CD4-positive, alpha-beta T cell treated with Interleukin-4 for 4 hours (primary cell): ENCODE measurements around the gene SPOCK2.

Experiments
- DNase-seq: peaks from one replicate; pipeline ENCODE4 v3.0.0-alpha.2; 2020

Gene SPOCK2

GRCh38 chr10:72069751-72070526 is 18.4 kb downstream of the SPOCK2 start:
- DNase-seq: no peak

- DNase-seq: no peak
Observed at GRCh38 chr10:72068901-72069446, 19.4 kb downstream of the SPOCK2 start.

GRCh38 chr10:72068126-72068765 is 20.1 kb downstream of the SPOCK2 start:
- DNase-seq: no peak

- DNase-seq: no peak
Observed at GRCh38 chr10:72067463-72068125, 20.8 kb downstream of the SPOCK2 start.

GRCh38 chr10:72066318-72067284 is 21.8 kb downstream of the SPOCK2 start:
- no peak for DNase-seq

GRCh38 chr10:72065439-72066025 is 22.8 kb downstream of the SPOCK2 start:
- DNase-seq: no peak

GRCh38 chr10:72063703-72064391 is 24.5 kb downstream of the SPOCK2 start:
- no peak for DNase-seq

- DNase-seq: no peak
Observed at GRCh38 chr10:72062832-72063702, 25.3 kb downstream of the SPOCK2 start.

- DNase-seq: no peak
Observed at GRCh38 chr10:72062382-72062781, 26.0 kb downstream of the SPOCK2 start.

GRCh38 chr10:72061930-72062329 is 26.4 kb downstream of the SPOCK2 start:
- no peak for DNase-seq

GRCh38 chr10:72061491-72061890 is 26.9 kb downstream of the SPOCK2 start:
- DNase-seq: no peak

GRCh38 chr10:72059843-72060822 is 28.2 kb downstream of the SPOCK2 start:
- DNase-seq: no peak

GRCh38 chr10:72058989-72059842 is 29.1 kb downstream of the SPOCK2 start:
- peak; percentile 20 for DNase-seq

GRCh38 chr10:72058347-72058898 is 29.9 kb downstream of the SPOCK2 start:
- no peak for DNase-seq

GRCh38 chr10:72056932-72057751 is 31.2 kb downstream of the SPOCK2 start:
- DNase-seq: no peak

GRCh38 chr10:72056113-72056512 is 32.2 kb downstream of the SPOCK2 start:
- no peak for DNase-seq

- DNase-seq: no peak
Observed at GRCh38 chr10:72053690-72054089, 34.7 kb downstream of the SPOCK2 start.
